Measurements from ENCODE around the gene LOXHD1. TPM values are rescaled to one million over a fixed set of nuclear protein-coding genes. Genes with fewer than 3 reads are reported as not detected.

Gene LOXHD1
- total and polyA plus RNA-seq, 2 of the 13 experiments (the other 11 are each of a cell fraction or from before 2014, with no cell fraction given) = not detected

GRCh38 chr18:46679846-46680598 lies 23.0 kb upstream of the LOXHD1 start:
- in situ Hi-C loops (cut with HindIII; ENCODE audit: extremely low pct_ligation_motif_present, low pct_unique_long_range_greater_than_20kb) (no loop called here), intact Hi-C loops (cut with micrococcal nuclease; ENCODE audit: unreplicated experiment) (no loop called here)
- no peak overlapping the region for H2AFZ ChIP-seq (ENCODE audit: low read length)
- FAIRE-seq (no peak), ATAC-seq (no peak), DNase-seq (ENCODE audit: low spot score) (no peak)
- ChIA-PET POLR2A (no interaction called here), CTCF (ENCODE audit: low intra/inter-chr PET ratio, low total read pairs) (no interaction called here)
- no peak overlapping the region for H3K4me2 ChIP-seq (ENCODE audit: low read depth, low read length)
- H3K36me3 ChIP-seq (replicated peaks in 1 of 2; ENCODE audit: control insufficient read depth in 1 of 2, insufficient read depth in 2 of 2, low read length in 2 of 2) = no peaks in the 10 kb centered on the region
- H3K4me3 ChIP-seq (replicated peaks in 1 of 3; ENCODE audit: insufficient read depth in 1 of 3, low read depth in 2 of 3, low read length in 3 of 3) = no peak overlapping the region
- TF ChIP-seq ZEB1 (IDR thresholded peaks at IDR 0.05; ENCODE audit: insufficient replicate concordance, low read depth) (no peak), KLF9 (CRISPR knock-in tag; IDR thresholded peaks at IDR 0.05; ENCODE audit: low read depth) (no peak), ETV6 (CRISPR knock-in tag; conservative IDR thresholded peaks at IDR 0.05) (no peak), BATF2 (CRISPR knock-in tag; IDR thresholded peaks at IDR 0.05) (no peak), TCF7L2 (IDR thresholded peaks at IDR 0.05; ENCODE audit: low read depth, low read length) (no peak), MYC (CRISPR knock-in tag; IDR thresholded peaks at IDR 0.05; ENCODE audit: borderline replicate concordance) (no peak), HDAC6 (IDR thresholded peaks at IDR 0.05; ENCODE audit: low read depth, low read length) (no peak), ZNF790 (CRISPR knock-in tag; IDR thresholded peaks at IDR 0.05; ENCODE audit: borderline replicate concordance) (no peak), CBX5 (CRISPR knock-in tag; IDR thresholded peaks at IDR 0.05; ENCODE audit: borderline replicate concordance) (no peak), SMARCE1 (IDR thresholded peaks at IDR 0.05; ENCODE audit: borderline replicate concordance) (no peak), HNF4A (CRISPR knock-in tag; IDR thresholded peaks at IDR 0.05) (no peak)
- H3K79me2 ChIP-seq (ENCODE audit: insufficient read depth, low read length) = no peaks in the 10 kb centered on the region
- H4K20me1 ChIP-seq (ENCODE audit: insufficient read depth, low read length) = no peaks in the 10 kb centered on the region
- no peak overlapping the region for H3K27ac ChIP-seq (ENCODE audit: extremely low read length, insufficient read depth, low read length)
- 71% methylated on average over 30 of the region's 52 CpGs for WGBS (ENCODE audit: low lambda C conversion rate)
- H3K4me1 ChIP-seq (ENCODE audit: insufficient read depth, low read length) = no peaks in the 10 kb centered on the region
- peaks cover 0 to 20% of the 10 kb centered on the region in 2 experiments; a peak in 2 of 5 replicates for H3K27me3 ChIP-seq (ENCODE audit: control insufficient read depth in 1 of 2, insufficient read depth in 2 of 2, low read length in 2 of 2)
- H3K9ac ChIP-seq (ENCODE audit: insufficient read depth, low read depth, low read length) = no peak overlapping the region
- H3K9me3 ChIP-seq (ENCODE audit: low read length) = no peaks in the 10 kb centered on the region
- no TSS peak for BruUV-seq (replicated peaks)
